Measurements from ENCODE around the gene CAMTA1. TPM values are rescaled to one million over a fixed set of nuclear protein-coding genes. Genes with fewer than 3 reads are reported as not detected.

CAMTA1 gene
- total RNA-seq, 1 experiment from 2014 or later = 69.5 TPM

GRCh38 chr1:6915999-6916565 is 130.8 kb downstream of the CAMTA1 start (continued):
- TF ChIP-seq MAX (IDR thresholded peaks at IDR 0.05) (no peak), REST (IDR thresholded peaks at IDR 0.05; ENCODE audit: low read depth) (no peak), ZFX (IDR thresholded peaks at IDR 0.05) (no peak)

- H3K4me1 ChIP-seq (ENCODE audit: control insufficient read depth in 1 of 2, insufficient read depth in 2 of 2, low read length in 2 of 2) = peaks cover 0 to 5% of the 10 kb centered on the region in 2 experiments; a peak in 1 of 4 replicates
- no peak overlapping the region for H3K4me2 ChIP-seq (ENCODE audit: low read length)
- H3K9me2 ChIP-seq (ENCODE audit: insufficient read depth) = no peaks in the 10 kb centered on the region
- ChIA-PET CTCF (no interaction called here), POLR2A (no interaction called here), RAD21 (ENCODE audit: low non-redundant PET in 1 of 2, low total read pairs in 2 of 2, uncharacterized antibody in 2 of 2, unreplicated experiment in 2 of 2) (no interaction called here)
- H3K36me3 ChIP-seq (ENCODE audit: control insufficient read depth in 1 of 2, insufficient read depth in 2 of 2, low read length in 2 of 2) = no peaks in the 10 kb centered on the region
- no peaks in the 10 kb centered on the region for H3K79me2 ChIP-seq (ENCODE audit: insufficient read depth, low read length)
- H3K27me3 ChIP-seq (ENCODE audit: insufficient read depth, low read length) = no peaks in the 10 kb centered on the region
- ATAC-seq = peak; percentile 50
- intact Hi-C loops (cut with micrococcal nuclease) = no loop called here
- no peak overlapping the region for H3K4me3 ChIP-seq (replicated peaks in 1 of 2; ENCODE audit: low read depth in 1 of 2, low read length in 2 of 2)
- no peak overlapping the region for H3K27ac ChIP-seq (ENCODE audit: low read depth, low read length)
- no TSS peak for BruUV-seq (replicated peaks)
- no peaks in the 10 kb centered on the region for H4K20me1 ChIP-seq (ENCODE audit: insufficient read depth)
- no peak overlapping the region for H3K9ac ChIP-seq (ENCODE audit: low read length)
- no peaks in the 10 kb centered on the region for H3K9me3 ChIP-seq (ENCODE audit: control insufficient read depth in 1 of 2, insufficient read depth in 1 of 2, low read depth in 1 of 2, low read length in 2 of 2)
- no peak overlapping the region for H2AFZ ChIP-seq (ENCODE audit: low read depth, low read length, poor library complexity, severe bottlenecking)
- DNase-seq (ENCODE audit: low read depth, low spot score) = no peak
- TF ChIP-seq ZFX (IDR thresholded peaks at IDR 0.05) (no peak), SP1 (IDR thresholded peaks at IDR 0.05; ENCODE audit: low read depth) (no peak), EZH2phosphoT487 (IDR thresholded peaks at IDR 0.05; ENCODE audit: borderline replicate concordance) (no peak), YY1 (IDR thresholded peaks at IDR 0.05; ENCODE audit: extremely low read depth, insufficient replicate concordance, low read depth, low read length) (no peak), ZNF274 (IDR thresholded peaks at IDR 0.05; ENCODE audit: low read depth, low read length) (no peak)
These were observed 131.8 kb downstream of the CAMTA1 start for GRCh38 chr1:6917067-6917466.

Measured in HCT116 (cell line).